Inferior parietal cortex (tissue), 1 donor: ENCODE data around the gene MRPL30.
"Not testable (repeated sequence)": the region's sequence is repeated elsewhere in the genome, so short reads cannot be mapped to it uniquely, and the experiment has no call there.

ENCODE experiments used
- DNase-seq: peaks from one replicate; pipeline ENCODE4 v3.0.0-alpha.2; 2016; ENCODE audit errors: extremely low spot score

The MRPL30 gene

DNA sequence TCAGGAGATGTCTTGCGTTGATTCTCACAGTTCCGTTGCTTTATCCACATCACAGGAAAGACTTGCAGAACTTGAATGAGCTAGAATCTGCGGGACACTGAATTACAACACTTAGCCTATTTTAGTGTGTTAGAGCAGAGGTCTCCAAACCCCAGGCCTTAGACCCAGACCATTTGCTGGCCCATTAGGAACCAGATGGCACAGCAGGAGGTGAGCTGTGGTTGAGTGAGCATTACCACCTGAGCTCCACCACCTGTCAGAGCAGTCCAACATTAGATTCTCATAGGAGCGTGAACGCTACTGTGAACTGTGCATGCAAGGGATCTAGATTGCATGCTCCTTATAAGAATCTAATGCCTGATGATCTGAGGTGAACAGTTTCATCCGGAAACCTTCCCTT lies 3.8 kb downstream of the MRPL30 start:
- DNase-seq: no peak

- no peak for DNase-seq
Measured at GRCh38 chr2:99187011-99187410, 6.0 kb downstream of the MRPL30 start.

DNA sequence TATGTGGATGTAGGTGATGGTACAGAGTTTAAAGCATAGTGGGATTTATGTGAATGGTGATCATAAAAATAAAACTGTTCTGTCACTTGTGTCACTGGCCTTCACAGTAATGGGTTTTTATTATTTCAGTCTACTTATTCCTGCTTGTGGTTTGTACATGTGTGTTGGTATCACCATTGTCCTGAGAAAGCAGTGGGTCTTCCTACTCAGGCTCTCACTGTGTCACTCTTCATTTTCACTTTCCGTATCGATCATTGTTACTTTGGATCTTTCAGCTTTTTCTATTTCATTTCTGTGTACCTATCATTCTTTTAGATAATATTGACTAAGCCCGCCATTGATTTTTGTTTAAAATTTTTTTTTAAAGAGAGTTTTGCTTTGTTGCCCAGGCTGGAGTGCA lies 7.4 kb downstream of the MRPL30 start:
- no peak for DNase-seq

DNA sequence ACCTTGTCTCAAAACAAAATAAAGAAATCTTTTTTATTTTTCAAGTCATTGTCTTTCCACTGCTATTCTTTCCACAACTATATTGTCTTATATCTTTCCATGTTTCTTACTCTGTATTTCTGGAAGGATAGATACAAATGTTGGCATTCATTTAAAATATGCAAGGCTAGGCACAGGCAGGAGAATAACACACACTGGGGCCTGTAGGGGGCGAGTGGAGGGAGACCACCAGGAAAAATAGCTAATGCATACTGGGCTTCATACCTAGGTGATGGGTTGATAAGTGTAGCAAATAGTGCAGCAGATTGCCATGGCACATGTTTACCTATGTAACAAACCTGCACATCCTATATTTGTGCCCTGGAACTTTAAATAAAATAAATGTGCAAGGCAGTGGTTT lies 9.6 kb downstream of the MRPL30 start:
- DNase-seq: no peak

DNA sequence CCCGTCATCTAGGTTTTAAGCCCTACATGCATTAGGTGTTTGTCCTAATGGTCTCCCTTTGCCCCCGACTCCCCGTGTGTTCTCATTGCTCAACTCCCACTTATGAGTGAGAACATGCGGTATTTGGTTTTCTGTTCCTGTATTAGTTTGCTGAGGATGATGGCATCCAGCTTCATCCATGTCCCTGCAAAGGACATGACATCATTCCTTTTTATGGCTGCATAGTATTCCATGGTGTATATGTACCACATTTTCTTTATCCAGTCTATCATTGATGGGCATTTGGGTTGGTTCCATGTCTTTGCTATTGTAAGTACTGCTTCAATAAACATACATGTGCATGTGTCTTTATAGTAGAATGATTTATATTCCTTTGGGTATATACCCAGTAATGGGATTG lies 11.4 kb downstream of the MRPL30 start:
- not testable (repeated sequence) for DNase-seq

DNA sequence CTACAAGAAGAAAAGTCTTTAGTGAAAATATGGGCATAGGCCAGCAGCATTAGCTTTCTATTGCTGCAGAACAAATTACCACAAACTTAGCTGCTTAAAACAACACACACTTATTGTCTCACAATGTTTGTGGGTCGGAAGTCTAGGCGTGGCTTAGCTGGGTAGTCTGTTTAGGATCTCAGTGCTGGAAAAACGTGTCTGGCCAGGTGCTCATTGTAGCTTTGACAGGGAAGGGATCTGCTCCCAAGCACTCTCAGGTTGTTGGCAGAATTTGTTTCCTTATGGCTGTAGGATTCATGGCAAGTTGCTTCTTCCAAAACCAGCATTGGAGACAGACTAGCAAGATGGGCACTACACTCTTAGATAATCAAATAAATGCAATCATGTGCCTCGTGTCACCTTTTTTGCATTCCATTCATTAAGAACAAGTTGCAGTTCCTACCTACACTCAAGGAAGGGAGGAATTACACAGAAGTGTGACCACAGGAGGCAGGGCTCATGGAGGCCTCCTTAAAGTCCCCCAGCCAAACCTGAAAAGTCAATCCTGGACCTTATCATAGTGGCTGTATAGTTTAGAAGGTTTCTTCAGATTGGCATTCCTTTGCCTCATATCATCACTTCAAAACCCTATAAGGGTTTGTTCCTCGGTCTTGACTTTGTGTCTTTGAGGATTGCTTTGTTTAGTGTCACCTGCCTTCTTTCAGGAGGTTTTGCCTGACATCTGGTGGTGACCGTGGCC lies 17.3 kb downstream of the MRPL30 start:
- no peak for DNase-seq

GRCh38 chr2:99200076-99200800 lies 19.3 kb downstream of the MRPL30 start:
- DNase-seq: peak; percentile 3

DNA sequence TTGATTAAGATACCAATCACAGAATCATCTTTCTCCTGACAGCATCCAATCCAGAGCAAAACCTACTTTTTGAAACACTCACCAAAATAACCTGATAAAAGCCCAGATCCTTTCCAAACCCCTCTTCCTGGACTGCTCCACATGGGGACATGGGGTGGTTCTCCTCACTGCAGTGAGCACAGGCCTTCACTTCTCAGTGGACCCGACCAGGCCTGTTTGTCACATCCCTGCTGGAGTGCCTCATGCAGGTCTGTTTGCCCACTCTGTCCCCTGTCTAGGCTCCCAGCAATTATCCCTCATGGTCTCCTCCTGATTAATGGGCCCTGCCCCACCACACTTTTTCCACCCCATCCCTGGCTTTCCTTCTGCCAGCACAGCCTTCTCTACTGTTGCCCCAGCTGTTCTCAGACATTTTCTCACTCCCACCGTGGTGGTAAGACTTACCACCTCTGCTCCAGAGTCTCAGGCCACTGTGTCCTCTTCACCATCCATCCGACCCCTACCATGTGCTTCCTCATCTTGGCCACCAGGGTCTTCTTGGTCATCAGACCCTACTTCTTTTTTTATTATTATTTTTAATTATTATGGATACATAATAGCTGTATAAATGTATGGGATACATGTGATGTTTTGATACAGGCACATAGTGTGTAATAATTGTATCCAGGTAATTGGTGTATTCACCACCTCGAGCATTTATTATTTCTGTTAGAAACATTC lies 21.1 kb downstream of the MRPL30 start:
- no peak for DNase-seq

DNA sequence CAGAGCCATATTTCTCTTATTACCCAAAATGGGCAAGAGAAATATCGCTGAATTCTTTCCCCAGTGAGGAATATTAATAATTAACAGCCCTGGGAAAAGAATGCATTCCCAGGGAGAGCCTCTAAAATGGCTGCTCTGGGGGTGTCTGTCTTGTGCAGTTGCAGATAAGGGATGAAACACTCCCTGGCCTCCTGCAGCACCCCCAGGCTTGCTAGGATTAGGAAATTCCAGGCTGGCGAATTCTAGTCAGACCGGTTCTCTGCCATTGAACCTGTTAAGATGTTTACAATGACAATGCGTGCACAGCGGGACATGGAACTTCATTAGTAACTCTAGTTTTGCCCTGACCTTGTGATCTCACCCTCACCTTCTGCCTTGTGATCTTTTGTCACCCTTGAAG lies 24.5 kb downstream of the MRPL30 start:
- no peak for DNase-seq

DNA sequence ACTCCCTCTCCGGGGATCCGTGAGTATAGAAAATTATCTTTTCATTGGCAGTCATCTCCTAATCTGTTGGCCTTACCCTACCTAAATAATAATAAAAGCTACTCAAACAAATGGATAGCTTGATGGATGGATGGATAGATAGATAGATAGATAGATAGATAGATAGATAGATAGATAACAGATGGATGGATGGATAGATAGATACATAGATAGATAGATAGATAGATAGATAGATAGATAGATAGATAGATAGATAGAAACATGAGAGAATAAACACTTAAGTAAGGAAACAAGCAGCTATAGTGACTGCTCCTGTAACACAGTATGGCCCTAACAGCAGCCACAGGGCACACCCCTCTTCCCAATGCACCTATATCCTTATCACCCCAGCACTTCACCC lies 35.1 kb downstream of the MRPL30 start:
- no peak for DNase-seq

- DNase-seq: no peak
Measured at GRCh38 chr2:99217929-99218501, 37.0 kb downstream of the MRPL30 start.

GRCh38 chr2:99233177-99233576 lies 52.2 kb downstream of the MRPL30 start:
- DNase-seq: not testable (repeated sequence)

DNA sequence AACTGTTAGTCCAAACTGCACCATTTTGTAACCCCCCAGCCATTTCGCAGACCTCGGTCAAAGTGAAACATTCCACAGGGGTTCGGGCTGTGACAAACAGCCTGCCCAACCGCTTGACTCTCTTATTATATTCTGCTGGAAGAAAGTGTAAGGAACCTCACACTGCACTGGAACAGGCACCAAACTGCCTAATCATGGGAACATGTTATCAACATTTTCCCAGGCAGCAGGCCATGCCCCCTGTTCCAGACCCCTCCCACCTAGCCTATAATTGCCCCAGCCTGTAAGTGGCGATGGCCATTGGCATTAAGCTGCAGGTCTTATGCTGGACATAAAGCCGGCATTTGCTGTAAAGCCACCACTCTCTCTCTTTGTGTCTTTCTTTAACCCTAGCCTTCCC lies 57.6 kb downstream of the MRPL30 start:
- DNase-seq: no peak

DNA sequence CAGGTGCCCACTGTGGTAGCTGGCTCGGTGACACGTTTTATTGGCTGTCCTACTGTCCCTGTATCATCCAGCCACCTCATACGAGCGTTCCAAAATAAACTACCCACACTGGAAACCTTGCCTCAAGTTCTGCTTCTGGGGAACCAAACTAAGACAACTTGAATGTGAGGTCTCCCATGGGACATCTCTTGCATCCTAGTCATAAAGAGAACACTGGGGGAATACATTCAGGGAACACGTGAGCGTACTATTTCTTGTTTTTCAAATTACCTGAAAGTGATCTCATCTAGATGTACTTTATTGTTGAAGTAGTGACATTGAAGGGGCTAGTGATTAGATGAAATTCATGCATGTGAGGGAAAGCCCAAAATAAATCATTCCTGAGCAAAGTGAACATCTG lies 59.4 kb downstream of the MRPL30 start:
- DNase-seq: no peak

GRCh38 chr2:99242151-99242550 lies 61.2 kb downstream of the MRPL30 start:
- no peak for DNase-seq
